Ascending aorta (tissue), 2 donors: ENCODE measurements around the gene CRYZ. TPM values are rescaled to one million over a fixed set of nuclear protein-coding genes. Genes with fewer than 3 reads are reported as not detected.

Experiments used
- DNase-seq, 2 donors: peaks; one replicate each; pipeline ENCODE4 v3.0.0-alpha.2; 2019; ENCODE audit warnings: low spot score in 2 of 2
- H3K27ac ChIP-seq, 2 donors: fragments of 200-600 bp; sonication (generic); one replicate each; pipeline ENCODE4 v1.5.1; 2016 to 2017; ENCODE audit warnings: mild to moderate bottlenecking in 1 of 2
- H3K27me3 ChIP-seq: fragments of 200-600 bp; sonication (generic); one replicate; pipeline ENCODE4 v1.5.1; 2017
- H3K36me3 ChIP-seq, 2 donors: fragments of 200-600 bp; sonication (generic); one replicate each; pipeline ENCODE4 v1.5.1; 2016
- H3K4me1 ChIP-seq, 2 donors: fragments of 200-600 bp; sonication (generic); one replicate each; pipeline ENCODE4 v1.5.1; 2016 to 2017; ENCODE audit warnings: mild to moderate bottlenecking in 1 of 2
- H3K4me3 ChIP-seq, 2 donors: fragments of 200-600 bp; sonication (generic); one replicate each; pipeline ENCODE4 v1.5.1; 2016 to 2017; ENCODE audit warnings: mild to moderate bottlenecking in 1 of 2
- H3K9me3 ChIP-seq, 2 donors: fragments of 200-600 bp; sonication (generic); one replicate each; pipeline ENCODE4 v1.5.1; 2016
- intact Hi-C: fragments of 100-400 bp; cut with DNase I; formaldehyde crosslinking; loops from one replicate; pipeline ENCODE4 v1.15.1; 2023
- total RNA-seq: library from RNA; depleted of rRNA; stranded (reverse); fragments of >200 nt; gene quantifications from one replicate; pipeline ENCODE4 v1.1.0, GENCODE V29; 2016
- TF ChIP-seq, protein P1 (sequence below), 3 experiments: fragments of 200-600 bp in 2 of 3; fragments of 450-650 bp in 1 of 3; sonication (generic) in 2 of 3; IDR thresholded peaks; one replicate each; pipeline ENCODE4 v1.5.1; 2016 to 2019; ENCODE audit warnings: antibody characterized with exemption in 3 of 3, mild to moderate bottlenecking in 1 of 3, moderate library complexity in 1 of 3

The CRYZ gene
- total RNA-seq, 1 donor from 2014 or later: 6.8 TPM

- Histone ChIP-seq H3K36me3 (peaks cover 5 to 6% of the 10 kb centered on the region in 2 donors), H3K27me3 (no peaks in the 10 kb centered on the region), H3K4me3 (no peak overlapping the region), H3K27ac (no peak overlapping the region), H3K9me3 (no peaks in the 10 kb centered on the region), H3K4me1 (no peaks in the 10 kb centered on the region)
- TF ChIP-seq, protein P1, sequence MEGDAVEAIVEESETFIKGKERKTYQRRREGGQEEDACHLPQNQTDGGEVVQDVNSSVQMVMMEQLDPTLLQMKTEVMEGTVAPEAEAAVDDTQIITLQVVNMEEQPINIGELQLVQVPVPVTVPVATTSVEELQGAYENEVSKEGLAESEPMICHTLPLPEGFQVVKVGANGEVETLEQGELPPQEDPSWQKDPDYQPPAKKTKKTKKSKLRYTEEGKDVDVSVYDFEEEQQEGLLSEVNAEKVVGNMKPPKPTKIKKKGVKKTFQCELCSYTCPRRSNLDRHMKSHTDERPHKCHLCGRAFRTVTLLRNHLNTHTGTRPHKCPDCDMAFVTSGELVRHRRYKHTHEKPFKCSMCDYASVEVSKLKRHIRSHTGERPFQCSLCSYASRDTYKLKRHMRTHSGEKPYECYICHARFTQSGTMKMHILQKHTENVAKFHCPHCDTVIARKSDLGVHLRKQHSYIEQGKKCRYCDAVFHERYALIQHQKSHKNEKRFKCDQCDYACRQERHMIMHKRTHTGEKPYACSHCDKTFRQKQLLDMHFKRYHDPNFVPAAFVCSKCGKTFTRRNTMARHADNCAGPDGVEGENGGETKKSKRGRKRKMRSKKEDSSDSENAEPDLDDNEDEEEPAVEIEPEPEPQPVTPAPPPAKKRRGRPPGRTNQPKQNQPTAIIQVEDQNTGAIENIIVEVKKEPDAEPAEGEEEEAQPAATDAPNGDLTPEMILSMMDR (IDR thresholded peaks at IDR 0.05): no peak
- DNase-seq: no peak
- intact Hi-C loops: no loop called here
Observed at GRCh38 chr1:74697832-74698231, 35.0 kb downstream of the CRYZ start.

DNA sequence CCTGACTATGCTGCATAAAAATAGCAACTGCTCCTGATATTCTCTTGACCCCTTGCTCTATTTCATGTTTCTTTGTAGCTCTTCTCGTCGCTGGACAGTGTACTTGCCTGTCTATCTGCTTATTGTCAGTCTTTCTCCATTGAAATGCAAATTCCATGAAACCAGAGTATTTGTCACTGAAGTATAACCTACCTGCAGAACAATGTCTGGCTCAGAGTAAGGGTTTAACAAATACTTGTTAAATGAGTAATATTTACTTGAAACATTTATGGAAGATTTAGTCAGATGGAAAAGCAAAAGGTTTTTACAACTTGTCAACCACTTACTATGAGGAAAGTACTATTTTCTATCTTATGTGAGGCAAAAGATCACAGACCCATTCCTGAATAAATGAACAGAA, 39.4 kb downstream of the CRYZ start:
- Histone ChIP-seq H3K4me3 (no peak overlapping the region), H3K27ac (no peak overlapping the region), H3K36me3 (no peaks in the 10 kb centered on the region), H3K4me1 (no peaks in the 10 kb centered on the region), H3K27me3 (no peaks in the 10 kb centered on the region), H3K9me3 (no peaks in the 10 kb centered on the region)
- DNase-seq: no peak
- TF ChIP-seq, protein P1 (IDR thresholded peaks at IDR 0.05): no peak
- intact Hi-C loops: no loop called here

GRCh38 chr1:74690909-74691308, 41.9 kb downstream of the CRYZ start:
- Histone ChIP-seq H3K27me3 (no peaks in the 10 kb centered on the region), H3K4me3 (no peak overlapping the region), H3K9me3 (no peaks in the 10 kb centered on the region), H3K36me3 (no peaks in the 10 kb centered on the region), H3K27ac (no peak overlapping the region), H3K4me1 (no peaks in the 10 kb centered on the region)
- intact Hi-C loops: no loop called here
- TF ChIP-seq, protein P1 (IDR thresholded peaks at IDR 0.05): no peak
- DNase-seq: no peak

DNA sequence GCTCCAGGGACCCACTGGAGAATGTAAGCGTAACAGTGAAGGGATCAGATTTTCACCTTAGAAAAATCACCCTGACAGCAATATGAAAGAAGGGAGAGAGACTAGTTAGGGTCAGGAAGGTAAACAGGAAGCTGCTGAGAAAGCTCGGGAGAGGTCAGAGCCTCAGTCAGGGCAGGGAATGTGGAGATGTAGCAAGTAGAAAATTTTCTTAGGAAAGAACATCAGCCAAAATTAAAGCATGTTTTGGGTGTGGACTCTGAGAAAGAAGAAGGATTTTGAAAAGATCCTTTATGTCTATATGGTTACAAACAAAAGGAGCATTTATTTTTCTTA, 42.5 kb downstream of the CRYZ start:
- TF ChIP-seq, protein P1 (IDR thresholded peaks at IDR 0.05): no peak
- no peak overlapping the region for H3K27ac ChIP-seq

GRCh38 chr1:74689621-74690363, 43.1 kb downstream of the CRYZ start:
- Histone ChIP-seq H3K4me3 (no peak overlapping the region), H3K27me3 (no peaks in the 10 kb centered on the region), H3K27ac (no peak overlapping the region), H3K9me3 (no peaks in the 10 kb centered on the region), H3K4me1 (no peaks in the 10 kb centered on the region), H3K36me3 (no peaks in the 10 kb centered on the region)
- DNase-seq: no peak
- intact Hi-C loops: no loop called here
- TF ChIP-seq, protein P1 (IDR thresholded peaks at IDR 0.05): peak; percentile 44 to 82 (median 75)

More for the DNA sequence above, 42.5 kb downstream of the CRYZ start:
- intact Hi-C loops: no loop called here
- DNase-seq: no peak
- H3K4me3 ChIP-seq: no peak overlapping the region
- H3K36me3 ChIP-seq: no peaks in the 10 kb centered on the region
- no peaks in the 10 kb centered on the region for H3K4me1 ChIP-seq
- H3K9me3 ChIP-seq: no peaks in the 10 kb centered on the region
- no peaks in the 10 kb centered on the region for H3K27me3 ChIP-seq

- H3K4me1 ChIP-seq: no peaks in the 10 kb centered on the region
- no peak overlapping the region for H3K27ac ChIP-seq
- intact Hi-C loops: no loop called here
- no peak for DNase-seq
- H3K4me3 ChIP-seq: no peak overlapping the region
- no peaks in the 10 kb centered on the region for H3K27me3 ChIP-seq
- no peaks in the 10 kb centered on the region for H3K36me3 ChIP-seq
- H3K9me3 ChIP-seq: no peaks in the 10 kb centered on the region
- TF ChIP-seq, protein P1 (IDR thresholded peaks at IDR 0.05): no peak
Observed at GRCh38 chr1:74686928-74687327, 45.9 kb downstream of the CRYZ start.
